Endothelial cell of hepatic sinusoid (primary cell): Measurements from ENCODE around the gene ITGB2.

Experiments used
- in situ Hi-C: cut with HindIII; loops from 2 replicates; pipeline ENCODE4 v1.10.0; 2017; ENCODE audit warnings: low sequenced_read_pairs

The ITGB2 gene

DNA sequence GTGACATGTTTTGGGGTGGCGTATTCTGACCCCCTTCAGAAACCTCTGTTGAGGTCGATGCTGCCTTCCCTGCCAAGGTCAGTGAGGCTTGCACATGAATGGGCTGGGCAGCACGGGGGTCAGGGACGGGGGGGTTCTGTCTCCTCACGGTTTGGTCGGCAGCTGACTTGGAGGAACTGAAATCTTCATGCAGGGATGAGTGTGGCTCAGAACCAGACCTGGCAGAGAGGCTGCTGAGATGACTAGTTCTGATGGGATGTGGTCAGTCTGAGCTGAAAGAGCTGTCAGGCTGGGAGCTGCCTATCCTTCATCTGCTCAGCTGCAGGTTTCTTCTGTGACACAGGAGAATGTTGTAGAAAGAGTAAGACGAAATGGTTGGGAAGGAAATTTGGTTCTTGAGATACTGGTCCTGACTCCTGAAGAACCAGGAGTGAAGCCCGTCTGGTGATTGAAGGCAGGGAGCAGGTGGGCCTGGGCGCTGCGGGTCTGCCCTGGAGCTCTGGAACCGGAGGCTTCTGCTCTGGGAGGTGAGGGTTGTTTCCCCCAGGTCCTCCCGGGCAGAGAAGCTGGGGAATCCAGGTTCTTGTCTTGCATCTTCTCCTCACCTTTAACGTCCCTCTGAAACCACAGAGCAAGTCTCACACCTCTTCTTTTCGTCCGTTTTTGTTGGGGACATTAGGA lies 22.4 kb upstream of the ITGB2 start:
- in situ Hi-C loops: loop anchor here (10.0 kb wide), 1 partner anchor 138 kb away; the partner anchor contains the start of gene UBE2G2

- in situ Hi-C loops: loop anchor here (10.0 kb wide), 1 partner anchor 138 kb away; the partner anchor contains the start of gene UBE2G2
These were observed 21.9 kb upstream of the ITGB2 start for GRCh38 chr21:44942566-44942965.

DNA sequence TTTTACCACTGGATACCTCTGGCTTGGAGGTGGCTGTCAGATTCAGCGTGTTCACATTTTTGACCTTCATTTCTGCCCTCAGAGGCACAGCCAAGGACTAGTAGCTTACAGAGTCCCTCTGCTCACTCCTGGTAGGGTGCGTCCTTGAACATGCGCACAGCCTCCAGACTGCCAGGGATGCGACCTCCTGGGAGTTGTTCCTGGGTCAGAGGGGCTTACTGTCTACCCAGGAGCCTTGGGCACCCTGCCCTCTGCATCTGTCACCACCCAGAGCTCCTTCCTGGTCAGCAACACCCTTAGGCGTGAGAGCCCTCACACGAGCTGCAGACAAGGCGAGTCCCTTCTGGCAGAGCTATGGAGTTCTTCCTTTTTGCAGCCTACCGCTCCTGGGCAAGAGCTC lies 20.9 kb upstream of the ITGB2 start:
- in situ Hi-C loops: loop anchor here (10.0 kb wide), 1 partner anchor 137 kb away; the partner anchor contains the start of gene UBE2G2

GRCh38 chr21:44940116-44940631 lies 19.5 kb upstream of the ITGB2 start:
- in situ Hi-C loops: loop anchor here (10.0 kb wide), 1 partner anchor 135 kb away; the partner anchor contains the start of gene UBE2G2

- in situ Hi-C loops: loop anchor here (10.0 kb wide), 2 partner anchors 135 to 155 kb away; partner anchors contain the start of gene UBE2G2
These were observed 18.9 kb upstream of the ITGB2 start, which contains the start of gene SLX9 for GRCh38 chr21:44939532-44940115. SLX9 (plus strand) TSS chr21:44940029; CDS start chr21:44940058, 29 bp downstream.

GRCh38 chr21:44938772-44939531 lies 18.3 kb upstream of the ITGB2 start:
- in situ Hi-C loops: loop anchor here (10.0 kb wide), 1 partner anchor 154 kb away; no protein-coding TSS in a partner anchor

DNA sequence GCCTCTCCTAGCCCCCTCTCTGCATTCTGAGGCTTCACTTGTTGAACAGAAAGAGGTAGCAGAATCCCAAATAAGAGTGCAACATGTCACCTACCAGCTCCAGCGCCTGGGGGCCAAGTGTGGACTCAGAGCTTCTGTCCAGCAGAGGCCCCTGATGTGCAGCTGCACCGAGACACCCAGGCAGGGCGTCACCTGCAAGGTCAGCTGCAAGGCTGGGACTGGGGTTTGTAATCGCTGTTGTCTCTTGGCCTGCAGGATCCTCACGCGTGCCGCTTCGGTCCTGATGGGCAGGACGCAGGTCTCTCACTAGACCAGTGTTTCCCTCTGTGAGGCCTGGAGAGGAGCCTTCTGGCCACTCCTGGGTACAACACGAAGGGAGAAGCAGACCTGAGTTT lies 14.8 kb upstream of the ITGB2 start:
- in situ Hi-C loops: loop anchor here (10.0 kb wide), 1 partner anchor 151 kb away; no protein-coding TSS in a partner anchor

DNA sequence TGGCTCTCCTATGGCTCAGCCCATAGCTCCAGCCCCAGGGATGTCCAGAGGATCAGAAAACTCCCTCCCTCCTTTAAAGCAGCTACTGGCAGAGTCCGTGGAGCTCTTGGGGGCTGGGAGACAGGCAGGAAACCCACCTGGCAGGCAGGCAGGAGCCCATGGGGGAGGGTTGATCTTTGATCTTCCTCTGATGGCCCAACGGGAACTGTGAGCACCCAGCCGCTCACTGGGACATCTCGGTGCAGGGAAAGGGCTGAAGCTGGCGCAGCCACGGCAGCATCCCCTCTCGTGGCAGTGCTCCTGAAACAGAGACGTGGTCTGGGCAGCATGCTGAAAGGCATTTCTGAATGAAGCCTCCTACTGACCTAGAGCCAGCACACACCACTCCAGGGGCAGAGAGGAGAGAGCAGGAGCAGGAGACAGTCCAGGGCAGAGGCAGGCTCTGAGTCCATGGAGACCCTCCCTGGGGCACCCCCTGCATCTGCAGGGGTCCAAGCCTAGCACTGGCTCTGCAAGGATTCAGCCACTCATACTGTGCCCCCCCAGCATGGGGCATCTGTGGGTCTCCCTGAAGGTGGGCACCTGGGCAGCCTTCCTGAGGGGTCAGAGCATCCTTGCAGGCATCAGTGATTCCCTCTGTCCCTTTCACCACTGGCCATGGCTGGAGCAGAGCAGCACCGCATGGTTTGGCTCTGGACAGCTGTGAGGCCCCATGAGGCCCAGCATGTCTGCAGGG lies 14.3 kb upstream of the ITGB2 start:
- in situ Hi-C loops: loop anchor here (10.0 kb wide), 1 partner anchor 150 kb away; no protein-coding TSS in a partner anchor

- in situ Hi-C loops: loop anchor here (10.0 kb wide), 1 partner anchor 149 kb away; no protein-coding TSS in a partner anchor
These were observed 13.6 kb upstream of the ITGB2 start for GRCh38 chr21:44934276-44934675.

GRCh38 chr21:44933918-44934260 lies 13.2 kb upstream of the ITGB2 start:
- in situ Hi-C loops: loop anchor here (10.0 kb wide), 1 partner anchor 149 kb away; no protein-coding TSS in a partner anchor

DNA sequence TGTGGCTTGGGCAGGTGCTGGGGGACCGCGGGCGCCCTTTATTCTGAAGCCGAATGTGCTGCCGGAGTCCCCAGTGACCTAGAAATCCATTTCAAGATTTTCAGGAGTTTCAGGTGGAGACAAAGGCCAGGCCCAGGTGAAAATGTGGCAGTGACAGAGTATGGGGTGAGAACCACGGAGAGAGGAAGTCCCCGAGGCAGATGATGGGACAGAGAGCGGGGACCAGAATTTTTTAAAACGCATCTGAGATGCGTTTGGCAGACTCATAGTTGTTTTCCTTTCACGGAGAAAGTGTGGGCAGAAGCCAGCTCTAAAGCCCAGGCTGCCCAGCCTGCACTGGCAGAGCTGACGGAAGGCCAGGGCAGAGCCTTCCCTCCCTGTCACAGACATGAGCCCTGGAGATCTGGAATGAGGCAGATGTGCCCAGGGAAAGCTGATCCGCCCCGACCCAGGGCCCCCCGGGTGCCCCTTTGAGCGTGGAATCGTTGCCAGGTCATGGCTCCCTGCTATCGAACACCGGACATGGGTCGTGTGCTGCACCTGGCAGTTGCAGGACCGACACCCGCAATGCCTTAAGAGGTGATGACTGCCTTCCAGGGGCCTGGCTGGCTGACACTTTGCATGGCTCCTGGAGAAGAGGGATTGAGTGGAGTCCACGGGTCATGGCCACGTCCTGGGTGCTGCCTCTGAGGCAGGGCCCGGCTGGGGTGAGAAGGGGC lies 12.7 kb upstream of the ITGB2 start:
- in situ Hi-C loops: loop anchor here (10.0 kb wide), 1 partner anchor 149 kb away; no protein-coding TSS in a partner anchor

GRCh38 chr21:44932408-44933181 lies 11.9 kb upstream of the ITGB2 start:
- in situ Hi-C loops: loop anchor here (10.0 kb wide), 1 partner anchor 148 kb away; no protein-coding TSS in a partner anchor

DNA sequence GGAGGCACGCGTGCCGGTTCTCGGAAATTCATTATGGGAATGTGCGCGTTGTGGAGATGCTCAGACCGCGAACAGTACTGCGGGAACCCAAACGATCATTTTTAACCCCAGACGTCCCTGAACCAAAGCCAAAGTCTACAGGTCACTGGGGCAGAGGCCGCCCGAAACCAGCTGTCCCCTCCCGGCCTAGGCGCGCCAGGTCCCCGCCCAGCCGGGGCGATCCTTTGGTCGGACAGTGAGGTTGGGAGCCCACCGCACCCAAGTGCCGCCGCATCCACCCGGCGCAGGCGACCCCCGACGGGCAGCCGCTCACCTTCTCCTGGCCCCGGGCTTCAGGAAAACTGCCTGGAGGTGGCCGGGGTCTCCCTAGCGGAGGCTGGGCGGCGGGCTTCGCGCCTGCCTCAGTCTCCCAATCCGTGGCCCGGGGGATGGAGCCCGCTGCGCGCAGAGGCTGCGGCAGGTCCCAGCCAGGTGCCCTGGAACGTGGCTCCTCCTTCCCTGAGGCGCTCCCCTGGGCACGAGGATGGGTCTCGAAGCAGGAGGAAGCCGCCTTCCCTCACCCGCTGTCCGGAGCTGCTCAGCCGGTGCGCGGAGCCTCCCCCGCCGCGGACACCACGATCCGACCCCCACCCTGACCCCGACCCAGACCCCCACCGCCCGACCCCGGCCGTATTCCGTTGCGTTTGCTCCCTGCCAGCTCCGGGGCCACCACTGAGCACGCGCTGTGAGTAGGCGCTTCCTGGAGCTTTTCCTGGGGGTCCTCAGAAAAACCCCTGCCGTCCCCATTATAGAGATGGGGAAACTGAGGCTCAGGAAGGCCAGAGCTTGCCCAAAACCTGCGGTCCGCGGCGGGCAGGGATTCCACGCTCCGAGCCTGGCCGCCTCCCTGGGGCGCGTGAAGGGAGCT lies 11.1 kb upstream of the ITGB2 start:
- in situ Hi-C loops: loop anchor here (10.0 kb wide), 1 partner anchor 147 kb away; no protein-coding TSS in a partner anchor

GRCh38 chr21:44931137-44931500 lies 10.4 kb upstream of the ITGB2 start:
- in situ Hi-C loops: loop anchor here (10.0 kb wide), 1 partner anchor 146 kb away; no protein-coding TSS in a partner anchor

DNA sequence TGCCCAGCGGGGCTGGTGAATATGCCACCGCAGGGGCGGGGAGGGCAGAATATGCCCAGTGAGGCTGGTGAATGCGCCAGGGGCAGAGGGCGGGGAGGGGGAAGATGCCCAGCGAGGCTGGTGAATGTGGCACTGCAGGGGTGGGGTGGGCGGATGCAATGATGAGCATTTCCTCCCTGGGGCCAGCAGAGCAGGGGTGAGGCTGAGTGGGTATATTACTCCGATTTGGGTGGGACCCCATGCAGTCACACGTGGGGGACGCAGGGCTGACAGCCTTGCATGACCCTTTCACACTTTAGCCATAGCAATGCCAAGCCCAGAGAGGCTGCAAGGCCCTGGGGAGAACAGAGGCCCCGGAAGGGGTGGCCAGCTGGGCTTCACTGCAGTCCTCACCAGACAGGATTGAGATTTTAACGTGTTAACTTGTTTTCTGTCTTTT lies 9.9 kb upstream of the ITGB2 start:
- in situ Hi-C loops: loop anchor here (10.0 kb wide), 1 partner anchor 146 kb away; no protein-coding TSS in a partner anchor

- in situ Hi-C loops: loop anchor here (10.0 kb wide), 1 partner anchor 145 kb away; no protein-coding TSS in a partner anchor
These were observed 9.3 kb upstream of the ITGB2 start for GRCh38 chr21:44929799-44930542.
